Measurements from ENCODE around the gene ST6GAL1. TPM values are rescaled to one million over a fixed set of nuclear protein-coding genes. Genes with fewer than 3 reads are reported as not detected.
A peak's percentile ranks its signal among the peaks of the same experiment; 100 is the strongest.
"Not testable (repeated sequence)": the region's sequence is repeated elsewhere in the genome, so short reads cannot be mapped to it uniquely, and the experiment has no call there.

Gene ST6GAL1
- total and polyA plus RNA-seq, 11 donors: 19.4 to 120 (median 69.9) TPM

GRCh38 chr3:186883686-186884058, 46.7 kb upstream of the ST6GAL1 start:
- no peaks in the 10 kb centered on the region for H3K9me3 ChIP-seq
- TF ChIP-seq CTCF (IDR thresholded peaks at IDR 0.05) (no peak), POLR2A (IDR thresholded peaks at IDR 0.05) (no peak)
- H3K4me1 ChIP-seq: peaks cover 0 to 15% (median 0%) of the 10 kb centered on the region in 12 donors
- DNase-seq (no peak), ATAC-seq (no peak)
- H3K36me3 ChIP-seq: no peaks in the 10 kb centered on the region
- H3K4me3 ChIP-seq: no peak overlapping the region
- WGBS, 4 donors: 91 to 97% (median 95%) methylated on average over 1 of the region's 1 CpG
- H3K27me3 ChIP-seq: no peaks in the 10 kb centered on the region
- intact Hi-C loops (cut with DNase I): no loop called here
- no peak overlapping the region for H3K27ac ChIP-seq

GRCh38 chr3:186884868-186885267, 45.5 kb upstream of the ST6GAL1 start:
- WGBS, 4 donors: 96 to 97% (median 96%) methylated on average over 9 to 29 of the region's 29 CpGs; no CpG with 5 or more reads in 1 of the 4 donors
- H3K4me1 ChIP-seq: peaks cover 0 to 15% (median 0%) of the 10 kb centered on the region in 12 donors

GRCh38 chr3:186886202-186886981, 43.9 kb upstream of the ST6GAL1 start:
- peaks cover 0 to 15% (median 0%) of the 10 kb centered on the region in 12 donors for H3K4me1 ChIP-seq
- H3K27me3 ChIP-seq: no peaks in the 10 kb centered on the region
- H3K9me3 ChIP-seq: no peaks in the 10 kb centered on the region
- ATAC-seq (no peak), DNase-seq (no peak)
- no peak for TF ChIP-seq CTCF (IDR thresholded peaks at IDR 0.05)
- TF ChIP-seq POLR2A (IDR thresholded peaks at IDR 0.05): no peak
- intact Hi-C loops (cut with DNase I): no loop called here
- H3K4me3 ChIP-seq: no peak overlapping the region
- WGBS, 4 donors: 88 to 91% (median 90%) methylated on average over 5 of the region's 5 CpGs
- H3K27ac ChIP-seq: no peak overlapping the region
- no peaks in the 10 kb centered on the region for H3K36me3 ChIP-seq

More at GRCh38 chr3:186884868-186885267, 45.5 kb upstream of the ST6GAL1 start:
- H3K4me3 ChIP-seq; DNase-seq; H3K27ac ChIP-seq; ATAC-seq; H3K9me3 ChIP-seq; H3K36me3 ChIP-seq; H3K27me3 ChIP-seq; intact Hi-C loops (cut with DNase I): not testable (repeated sequence)

GRCh38 chr3:186887507-186887938, 42.8 kb upstream of the ST6GAL1 start:
- ATAC-seq; H3K36me3 ChIP-seq; H3K9me3 ChIP-seq; intact Hi-C loops (cut with DNase I); H3K27ac ChIP-seq; H3K27me3 ChIP-seq; DNase-seq; H3K4me3 ChIP-seq: not testable (repeated sequence)
- WGBS, 4 donors: 36 to 53% (median 50%) methylated on average over 2 to 3 of the region's 5 CpGs; no CpG with 5 or more reads in 1 of the 4 donors
- H3K4me1 ChIP-seq: peaks cover 0 to 11% (median 0%) of the 10 kb centered on the region in 12 donors

GRCh38 chr3:186888569-186888968, 41.8 kb upstream of the ST6GAL1 start:
- Histone ChIP-seq H3K27me3 (no peaks in the 10 kb centered on the region), H3K27ac (peak overlapping the region in 6 of 12 donors; percentile 4 to 59 (median 40)), H3K4me1 (peaks cover 0 to 11% (median 0%) of the 10 kb centered on the region in 12 donors), H3K9me3 (no peaks in the 10 kb centered on the region), H3K4me3 (no peak overlapping the region), H3K36me3 (no peaks in the 10 kb centered on the region)
- 19 to 31% (median 29%) methylated on average over 6 of the region's 6 CpGs for WGBS, 4 donors
- intact Hi-C loops (cut with DNase I): no loop called here
- DNase-seq: peak in 2 of 5 donors; percentile 11 to 29
- peak; percentile 85 to 98 (median 98) for ATAC-seq
- TF ChIP-seq CTCF (IDR thresholded peaks at IDR 0.05): no peak
- TF ChIP-seq POLR2A (IDR thresholded peaks at IDR 0.05): no peak

GRCh38 chr3:186889698-186890097, 40.6 kb upstream of the ST6GAL1 start:
- intact Hi-C loops (cut with DNase I); H3K4me3 ChIP-seq; DNase-seq; H3K27ac ChIP-seq; H3K36me3 ChIP-seq; H3K27me3 ChIP-seq; H3K9me3 ChIP-seq; ATAC-seq: not testable (repeated sequence)
- H3K4me1 ChIP-seq: peaks cover 0 to 11% (median 0%) of the 10 kb centered on the region in 12 donors
- 97 to 98% (median 98%) methylated on average over 4 of the region's 4 CpGs for WGBS, 4 donors

Data from heart left ventricle (tissue), 16 donors.